Regular cardiac myocyte (primary cell): ENCODE measurements around the gene ARSB. TPM values are rescaled to one million over a fixed set of nuclear protein-coding genes. Genes with fewer than 3 reads are reported as not detected.

Experiments
- total RNA-seq: library from RNA; depleted of rRNA; stranded (reverse); fragments of >200 nt; gene quantifications from 2 replicates; pipeline ENCODE4 v1.2.3, GENCODE V29; 2014

Gene ARSB
- total RNA-seq, result 19.9 and 41.4 TPM in 2 replicates

GRCh38 chr5:78985116-78985724, at the start of gene ARSB:
Gene ARSB (minus strand): TSS chr5:78985310. CDS start chr5:78985248, 62 bp downstream.

Other genes starting within 250 kb of the ARSB start
- gene DMGDH, start 84.4 kb upstream of the ARSB start, total RNA-seq, result 0.58 and 3.7 TPM in 2 replicates
- 0.58 and 3.7 TPM in 2 replicates for gene BHMT2, start 84.5 kb upstream of the ARSB start, total RNA-seq
- gene BHMT, start 126.5 kb upstream of the ARSB start, total RNA-seq, result under 0.01 TPM in 1 of 2 replicates, not detected in the other